ENCODE measurements around the gene SGCD. TPM values are rescaled to one million over a fixed set of nuclear protein-coding genes. Genes with fewer than 3 reads are reported as not detected.

The SGCD gene
- total RNA-seq, 4 donors from 2014 or later: 1.1 to 8.2 (median 4.4) TPM

- no peak for ATAC-seq (ENCODE audit: low FRiP score)
- TF ChIP-seq, protein P1, sequence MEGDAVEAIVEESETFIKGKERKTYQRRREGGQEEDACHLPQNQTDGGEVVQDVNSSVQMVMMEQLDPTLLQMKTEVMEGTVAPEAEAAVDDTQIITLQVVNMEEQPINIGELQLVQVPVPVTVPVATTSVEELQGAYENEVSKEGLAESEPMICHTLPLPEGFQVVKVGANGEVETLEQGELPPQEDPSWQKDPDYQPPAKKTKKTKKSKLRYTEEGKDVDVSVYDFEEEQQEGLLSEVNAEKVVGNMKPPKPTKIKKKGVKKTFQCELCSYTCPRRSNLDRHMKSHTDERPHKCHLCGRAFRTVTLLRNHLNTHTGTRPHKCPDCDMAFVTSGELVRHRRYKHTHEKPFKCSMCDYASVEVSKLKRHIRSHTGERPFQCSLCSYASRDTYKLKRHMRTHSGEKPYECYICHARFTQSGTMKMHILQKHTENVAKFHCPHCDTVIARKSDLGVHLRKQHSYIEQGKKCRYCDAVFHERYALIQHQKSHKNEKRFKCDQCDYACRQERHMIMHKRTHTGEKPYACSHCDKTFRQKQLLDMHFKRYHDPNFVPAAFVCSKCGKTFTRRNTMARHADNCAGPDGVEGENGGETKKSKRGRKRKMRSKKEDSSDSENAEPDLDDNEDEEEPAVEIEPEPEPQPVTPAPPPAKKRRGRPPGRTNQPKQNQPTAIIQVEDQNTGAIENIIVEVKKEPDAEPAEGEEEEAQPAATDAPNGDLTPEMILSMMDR (IDR thresholded peaks at IDR 0.05): no peak
- no peak for DNase-seq (ENCODE audit: low spot score)
Measured at GRCh38 chr5:156716591-156717380, 389.8 kb downstream of the SGCD start.

DNA sequence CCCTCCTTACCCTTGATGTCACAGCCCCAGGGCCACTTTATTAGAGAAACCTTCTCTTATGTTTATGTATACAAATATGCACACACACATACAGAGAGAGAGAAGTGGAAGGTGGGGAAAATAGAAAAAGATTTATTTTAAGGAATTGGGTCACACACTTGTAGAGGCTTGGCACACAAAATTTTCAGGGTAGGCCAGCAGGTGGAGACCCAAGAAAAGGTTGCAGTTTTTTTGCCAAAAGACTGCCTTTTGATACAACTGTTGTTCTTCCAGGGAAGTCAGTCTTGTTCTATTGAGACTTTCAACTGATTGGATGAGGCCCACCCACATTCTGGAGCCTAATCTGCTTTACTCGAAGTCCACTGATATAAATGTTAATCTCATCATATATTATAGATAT is 392.0 kb downstream of the SGCD start:
- DNase-seq (ENCODE audit: low spot score): no peak
- TF ChIP-seq, protein P1 (IDR thresholded peaks at IDR 0.05): no peak
- no peak for ATAC-seq (ENCODE audit: low FRiP score)

DNA sequence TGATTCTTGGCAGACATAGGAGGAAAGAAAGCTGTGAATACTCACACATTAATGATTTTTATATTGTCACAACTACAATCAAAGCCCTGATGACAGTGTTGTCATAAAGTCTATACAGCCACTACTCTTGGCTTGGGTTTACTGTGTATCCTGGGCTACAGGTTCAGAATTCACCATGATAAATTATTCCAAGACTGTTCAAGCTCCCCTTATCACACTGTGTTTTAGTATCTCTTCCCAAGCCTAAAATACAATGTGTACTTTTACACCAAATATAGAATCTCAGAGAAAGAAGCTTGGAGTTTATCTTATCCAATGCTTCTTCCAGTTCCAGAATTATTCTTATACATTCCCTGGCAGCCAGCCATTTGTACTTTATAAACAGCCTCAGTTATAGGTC is 395.4 kb downstream of the SGCD start:
- ATAC-seq (ENCODE audit: low FRiP score): no peak
- DNase-seq (ENCODE audit: low spot score): no peak
- TF ChIP-seq, protein P1 (IDR thresholded peaks at IDR 0.05): no peak

DNA sequence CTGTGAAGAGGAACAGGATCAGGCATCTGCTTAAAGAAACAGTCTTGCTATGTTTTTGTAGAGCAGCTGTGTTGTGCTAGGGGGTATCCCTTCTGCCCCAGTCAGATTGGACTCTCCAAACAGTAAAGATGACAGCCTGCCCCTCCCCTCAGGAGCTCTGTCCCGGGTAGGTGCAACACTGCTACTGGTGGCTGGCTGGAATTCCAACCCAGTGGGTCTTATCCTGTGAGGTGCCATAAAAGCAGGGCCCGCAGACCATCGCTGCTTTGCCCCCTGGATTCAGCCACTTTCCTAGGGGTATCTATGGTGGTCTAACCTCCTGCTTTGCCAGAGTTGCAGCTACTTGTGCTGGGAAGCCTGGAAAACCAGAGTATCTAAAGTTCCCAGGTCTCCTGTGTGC is 408.5 kb downstream of the SGCD start:
- DNase-seq (ENCODE audit: low spot score): no peak
- ATAC-seq (ENCODE audit: low FRiP score): no peak
- TF ChIP-seq, protein P1 (IDR thresholded peaks at IDR 0.05): no peak

- no peak for ATAC-seq (ENCODE audit: low FRiP score)
- DNase-seq (ENCODE audit: low spot score): no peak
- TF ChIP-seq, protein P1 (IDR thresholded peaks at IDR 0.05): no peak
Measured at GRCh38 chr5:156741516-156741915, 414.6 kb downstream of the SGCD start.

DNA sequence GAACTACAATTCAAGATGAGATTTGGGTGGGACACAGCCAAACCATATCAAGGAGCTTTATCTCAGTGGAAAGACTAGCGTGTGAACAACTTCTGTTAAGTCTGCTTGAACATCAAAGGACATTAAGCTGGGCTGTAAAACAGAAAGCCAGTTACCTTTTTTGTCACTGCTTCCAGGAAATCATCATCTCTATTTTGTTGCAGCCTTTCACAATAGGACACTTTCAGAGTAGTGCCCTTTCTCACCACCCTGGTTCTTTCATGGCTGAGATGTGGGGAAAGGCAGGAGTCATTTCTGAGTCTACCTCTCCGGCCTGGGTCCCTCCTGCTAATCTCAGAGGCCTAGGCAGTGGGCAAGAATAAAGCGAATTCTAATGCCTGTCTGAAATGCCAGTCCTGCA is 426.9 kb downstream of the SGCD start:
- no peak for ATAC-seq (ENCODE audit: low FRiP score)
- DNase-seq (ENCODE audit: low spot score): no peak
- TF ChIP-seq, protein P1 (IDR thresholded peaks at IDR 0.05): no peak

GRCh38 chr5:156755421-156756087 is 428.6 kb downstream of the SGCD start:
- no peak for ATAC-seq (ENCODE audit: low FRiP score)
- DNase-seq (ENCODE audit: low spot score): no peak
- TF ChIP-seq, protein P1 (IDR thresholded peaks at IDR 0.05): no peak
